K562 (cell line): Measurements from ENCODE around the gene PRM1. TPM values are rescaled to one million over a fixed set of nuclear protein-coding genes. Genes with fewer than 3 reads are reported as not detected.
A peak's percentile ranks its signal among the peaks of the same experiment; 100 is the strongest.

Experiments
- CREBBP ChIP-seq: IDR thresholded peaks from one replicate; pipeline ENCODE4 v1.6.1; 2012; ENCODE audit warnings: low read depth, mild to moderate bottlenecking, control low read depth, inconsistent platforms, low read length
- DNMT1 ChIP-seq: fragments of 450-650 bp; IDR thresholded peaks from 2 replicates; pipeline ENCODE4 v1.6.1; 2016; ENCODE audit warnings: antibody characterized with exemption, mild to moderate bottlenecking
- ILK ChIP-seq: fragments of 450-650 bp; IDR thresholded peaks from 2 replicates; pipeline ENCODE4 v1.6.1; 2016; ENCODE audit warnings: missing genetic modification characterization, low read depth, mild to moderate bottlenecking, missing compliant biosample characterization, moderate library complexity, borderline replicate concordance
- KLF16 ChIP-seq: IDR thresholded peaks from 2 replicates; pipeline ENCODE4 v1.6.1; 2016; ENCODE audit warnings: antibody characterized with exemption
- MTA2 ChIP-seq: fragments of 450-650 bp; IDR thresholded peaks from 2 replicates; pipeline ENCODE4 v1.6.1; 2016; ENCODE audit warnings: low read depth
- PCBP1 ChIP-seq: fragments of 200-400 bp; formaldehyde crosslinking; IDR thresholded peaks from 2 replicates; pipeline ENCODE4 v1.6.1; 2018; ENCODE audit warnings: mild to moderate bottlenecking, low read depth, low read length; ENCODE audit not compliant: poor library complexity, severe bottlenecking
- POLR2H ChIP-seq: IDR thresholded peaks from 2 replicates; pipeline ENCODE4 v1.6.1; 2016; ENCODE audit warnings: missing genetic modification characterization, low read depth, mild to moderate bottlenecking, control low read depth, missing compliant biosample characterization, moderate library complexity
- SIRT6 ChIP-seq: IDR thresholded peaks from one replicate; pipeline ENCODE4 v1.6.1; 2012; ENCODE audit warnings: low read depth, mild to moderate bottlenecking, control low read depth, inconsistent platforms, low read length, moderate library complexity
- SMAD4 ChIP-seq: fragments of 250-450 bp; sonication (Bioruptor Pico); conservative IDR thresholded peaks from 2 replicates; pipeline ENCODE4 v1.8.0; 2021; ENCODE audit warnings: inconsistent platforms, mild to moderate bottlenecking, moderate library complexity
- SUPT5H ChIP-seq: fragments of 450-650 bp; IDR thresholded peaks from 2 replicates; pipeline ENCODE4 v1.6.1; 2016
- UBTF ChIP-seq, 2 experiments: IDR thresholded peaks; 2 replicates each; pipeline ENCODE4 v1.6.1; 2012; ENCODE audit warnings: improper control_type of control experiment in 2 of 2, low read depth in 2 of 2, low read length in 2 of 2, borderline replicate concordance in 1 of 2
- ZNF212 ChIP-seq: fragments of 450-650 bp; formaldehyde crosslinking; IDR thresholded peaks from 2 replicates; pipeline ENCODE4 v1.4.0; 2020; ENCODE audit warnings: mild to moderate bottlenecking
- ZNF217 ChIP-seq: sonication (generic); formaldehyde crosslinking; IDR thresholded peaks from 2 replicates; pipeline ENCODE4 v1.8.0; 2022; ENCODE audit warnings: mild to moderate bottlenecking, missing genetic modification reagents
- ZNF316 ChIP-seq: fragments of 450-650 bp; IDR thresholded peaks from 2 replicates; pipeline ENCODE4 v1.6.1; 2016
- polyA plus RNA-seq, 8 experiments: library from polyadenylated mRNA; depleted of rRNA in 4 of 8; stranded (reverse) in 5 of 8; unstranded in 3 of 8; fragments of >200 nt; fragmentation: Nextera tagmentation in 2 of 8; fragmentation: Illumina TruSeq in 1 of 8; extraction: Ambion mirVana in 2 of 8; extraction: Trizol in 1 of 8; gene quantifications; 2 replicates each; pipeline versions ENCODE4 v1.2.1 to v1.2.3, GENCODE V29; 2011 to 2014; ENCODE audit warnings: inconsistent platforms in 1 of 8, missing spikeins in 1 of 8
- total RNA-seq, 7 experiments: library from RNA; depleted of rRNA in 6 of 7; stranded (reverse); fragments of >200 nt in 6 of 7; fragmentation: Illumina TruSeq in 2 of 7; extraction: Trizol in 2 of 7; gene quantifications; 2 replicates each; pipeline versions ENCODE4 v1.2.1 to v1.2.3, GENCODE V29; 2011 to 2021; ENCODE audit warnings: low replicate concordance in 1 of 7
- TF ChIP-seq, protein P1 (sequence below): fragments of 450-650 bp; IDR thresholded peaks from 2 replicates; pipeline ENCODE4 v1.6.1; 2017; ENCODE audit warnings: mild to moderate bottlenecking, moderate library complexity

PRM1 gene
- total and polyA plus RNA-seq, 9 of the 15 experiments (the other 6 are each of a cell fraction or from before 2014, with no cell fraction given) = not detected

DNA sequence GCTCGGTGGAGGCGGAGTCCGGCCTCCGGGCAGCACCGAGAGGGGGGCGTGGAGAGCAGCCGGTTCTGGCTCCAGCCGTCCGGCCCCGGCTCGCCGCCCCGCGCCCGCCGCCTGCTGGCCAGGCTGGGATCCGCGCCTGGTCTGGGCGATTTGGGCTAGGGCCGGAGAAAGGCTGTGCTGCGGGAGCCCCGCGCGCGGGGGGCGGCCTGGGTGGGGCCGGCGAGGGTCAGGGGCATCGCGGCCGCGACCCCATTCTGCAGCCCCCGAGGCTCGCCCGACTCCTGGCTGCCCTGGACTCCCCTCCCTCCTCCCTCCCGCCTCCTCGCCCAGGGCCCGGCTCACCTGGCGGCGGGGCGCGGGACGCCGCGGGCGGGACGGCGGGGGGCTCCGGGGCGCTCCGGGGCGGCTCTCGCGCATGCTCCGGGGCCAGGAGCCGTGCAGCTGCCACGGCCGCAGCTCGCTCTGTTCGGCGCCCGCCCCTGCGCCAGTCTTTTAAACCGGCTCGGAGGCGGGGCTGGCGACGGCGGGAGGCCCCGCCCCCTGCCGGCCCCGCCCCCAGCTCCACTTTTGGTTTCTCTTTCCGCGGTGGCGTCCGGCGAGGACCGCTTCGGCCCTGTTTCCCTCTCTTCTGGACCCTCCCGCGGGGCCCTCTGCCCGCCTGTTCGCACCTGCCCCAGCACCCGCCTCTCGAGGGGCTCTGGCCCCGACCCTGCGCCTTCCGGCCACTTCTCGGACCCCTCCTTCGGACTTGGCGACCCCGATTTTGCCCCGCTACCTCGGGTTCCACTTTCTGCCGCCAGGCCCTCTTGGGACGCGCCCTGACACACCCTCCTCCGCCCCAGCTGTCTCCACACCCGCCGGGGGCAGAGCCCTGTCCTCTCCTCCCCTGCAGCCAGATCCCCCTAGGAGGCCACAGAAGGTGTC is 25.1 kb downstream of the PRM1 start, which contains the start of gene SOCS1 (continued):
- no peak for TF ChIP-seq CREBBP
- no peak for TF ChIP-seq DNMT1
- TF ChIP-seq, protein P1, sequence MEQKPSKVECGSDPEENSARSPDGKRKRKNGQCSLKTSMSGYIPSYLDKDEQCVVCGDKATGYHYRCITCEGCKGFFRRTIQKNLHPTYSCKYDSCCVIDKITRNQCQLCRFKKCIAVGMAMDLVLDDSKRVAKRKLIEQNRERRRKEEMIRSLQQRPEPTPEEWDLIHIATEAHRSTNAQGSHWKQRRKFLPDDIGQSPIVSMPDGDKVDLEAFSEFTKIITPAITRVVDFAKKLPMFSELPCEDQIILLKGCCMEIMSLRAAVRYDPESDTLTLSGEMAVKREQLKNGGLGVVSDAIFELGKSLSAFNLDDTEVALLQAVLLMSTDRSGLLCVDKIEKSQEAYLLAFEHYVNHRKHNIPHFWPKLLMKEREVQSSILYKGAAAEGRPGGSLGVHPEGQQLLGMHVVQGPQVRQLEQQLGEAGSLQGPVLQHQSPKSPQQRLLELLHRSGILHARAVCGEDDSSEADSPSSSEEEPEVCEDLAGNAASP = no peak
- peak; percentile 47 for TF ChIP-seq PCBP1
- peak; percentile 74 for TF ChIP-seq SUPT5H
- no peak for TF ChIP-seq ILK (tag)
- peak in 1 of 2 experiments; percentile 22; a peak in 1 of 4 replicates for TF ChIP-seq UBTF (IDR thresholded peaks at IDR 0.05; ENCODE audit: borderline replicate concordance in 1 of 2, low read depth in 2 of 2, low read length in 2 of 2)
- no peak for TF ChIP-seq ZNF316
- peak; percentile 80 for TF ChIP-seq SMAD4 (CRISPR knock-in tag)
- no peak for TF ChIP-seq ZNF217 (CRISPR knock-in tag)
- no peak for TF ChIP-seq SIRT6
- TF ChIP-seq MTA2 = no peak
- TF ChIP-seq POLR2H = peak; percentile 98
- peak; percentile 59 for TF ChIP-seq KLF16
- no peak for TF ChIP-seq ZNF212 (CRISPR knock-in tag)
